Lower leg skin (tissue), 3 donors: Measurements from ENCODE around the gene MICAL2.

ENCODE experiments used
- POLR2A ChIP-seq, 2 donors: fragments of 450-650 bp; IDR thresholded peaks; one replicate each; pipeline ENCODE4 v1.6.1; 2016 to 2017; ENCODE audit warnings: antibody characterized with exemption in 2 of 2, mild to moderate bottlenecking in 1 of 2, moderate library complexity in 1 of 2
- TF ChIP-seq, protein P1 (sequence below), 3 donors: fragments of 450-650 bp; IDR thresholded peaks; one replicate each; pipeline ENCODE4 v1.5.1; 2016; ENCODE audit warnings: antibody characterized with exemption in 3 of 3, mild to moderate bottlenecking in 3 of 3, moderate library complexity in 2 of 3

DNA sequence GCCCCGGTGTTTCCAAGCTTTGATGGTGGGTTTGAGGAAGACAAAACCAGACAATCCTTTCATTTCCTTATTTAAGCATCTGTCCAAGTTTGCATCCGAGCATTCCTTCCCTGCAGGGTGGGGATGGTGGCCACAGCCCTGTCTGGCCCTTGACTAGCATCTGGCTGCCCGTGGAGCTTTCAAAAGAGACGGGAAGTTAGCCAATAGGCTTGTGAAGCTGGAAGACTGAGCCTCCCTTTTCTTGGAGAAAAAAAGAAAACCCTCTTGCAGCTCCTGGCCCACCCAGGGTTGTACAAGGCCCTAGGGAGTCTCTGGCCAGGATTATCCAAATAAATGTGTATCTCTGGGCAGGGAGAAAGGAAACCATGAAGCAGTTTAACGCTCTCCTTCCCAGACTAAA, 60.6 kb downstream of the MICAL2 start:
- TF ChIP-seq, protein P1, sequence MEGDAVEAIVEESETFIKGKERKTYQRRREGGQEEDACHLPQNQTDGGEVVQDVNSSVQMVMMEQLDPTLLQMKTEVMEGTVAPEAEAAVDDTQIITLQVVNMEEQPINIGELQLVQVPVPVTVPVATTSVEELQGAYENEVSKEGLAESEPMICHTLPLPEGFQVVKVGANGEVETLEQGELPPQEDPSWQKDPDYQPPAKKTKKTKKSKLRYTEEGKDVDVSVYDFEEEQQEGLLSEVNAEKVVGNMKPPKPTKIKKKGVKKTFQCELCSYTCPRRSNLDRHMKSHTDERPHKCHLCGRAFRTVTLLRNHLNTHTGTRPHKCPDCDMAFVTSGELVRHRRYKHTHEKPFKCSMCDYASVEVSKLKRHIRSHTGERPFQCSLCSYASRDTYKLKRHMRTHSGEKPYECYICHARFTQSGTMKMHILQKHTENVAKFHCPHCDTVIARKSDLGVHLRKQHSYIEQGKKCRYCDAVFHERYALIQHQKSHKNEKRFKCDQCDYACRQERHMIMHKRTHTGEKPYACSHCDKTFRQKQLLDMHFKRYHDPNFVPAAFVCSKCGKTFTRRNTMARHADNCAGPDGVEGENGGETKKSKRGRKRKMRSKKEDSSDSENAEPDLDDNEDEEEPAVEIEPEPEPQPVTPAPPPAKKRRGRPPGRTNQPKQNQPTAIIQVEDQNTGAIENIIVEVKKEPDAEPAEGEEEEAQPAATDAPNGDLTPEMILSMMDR (IDR thresholded peaks at IDR 0.05), result no peak
- TF ChIP-seq POLR2A (IDR thresholded peaks at IDR 0.05), result no peak
